OCI-LY7 (cell line): ENCODE results near the gene VAMP1.

ENCODE experiments used
- EZH2phosphoT487 ChIP-seq: fragments of 200-600 bp; sonication (generic); IDR thresholded peaks from 2 replicates; pipeline ENCODE4 v1.6.1; 2018; ENCODE audit warnings: low read depth, borderline replicate concordance, mild to moderate bottlenecking, mixed run types, antibody characterized with exemption, low read length, moderate library complexity, mixed read lengths
- TF ChIP-seq, protein P1 (sequence below): fragments of 200-600 bp; sonication (generic); conservative IDR thresholded peaks from 2 replicates; pipeline ENCODE4 v1.5.1; 2014; ENCODE audit warnings: mild to moderate bottlenecking, antibody characterized with exemption, low read length, moderate library complexity, mixed read lengths

GRCh38 chr12:6440391-6440790 is 30.1 kb downstream of the VAMP1 start:
- TF ChIP-seq, protein P1, sequence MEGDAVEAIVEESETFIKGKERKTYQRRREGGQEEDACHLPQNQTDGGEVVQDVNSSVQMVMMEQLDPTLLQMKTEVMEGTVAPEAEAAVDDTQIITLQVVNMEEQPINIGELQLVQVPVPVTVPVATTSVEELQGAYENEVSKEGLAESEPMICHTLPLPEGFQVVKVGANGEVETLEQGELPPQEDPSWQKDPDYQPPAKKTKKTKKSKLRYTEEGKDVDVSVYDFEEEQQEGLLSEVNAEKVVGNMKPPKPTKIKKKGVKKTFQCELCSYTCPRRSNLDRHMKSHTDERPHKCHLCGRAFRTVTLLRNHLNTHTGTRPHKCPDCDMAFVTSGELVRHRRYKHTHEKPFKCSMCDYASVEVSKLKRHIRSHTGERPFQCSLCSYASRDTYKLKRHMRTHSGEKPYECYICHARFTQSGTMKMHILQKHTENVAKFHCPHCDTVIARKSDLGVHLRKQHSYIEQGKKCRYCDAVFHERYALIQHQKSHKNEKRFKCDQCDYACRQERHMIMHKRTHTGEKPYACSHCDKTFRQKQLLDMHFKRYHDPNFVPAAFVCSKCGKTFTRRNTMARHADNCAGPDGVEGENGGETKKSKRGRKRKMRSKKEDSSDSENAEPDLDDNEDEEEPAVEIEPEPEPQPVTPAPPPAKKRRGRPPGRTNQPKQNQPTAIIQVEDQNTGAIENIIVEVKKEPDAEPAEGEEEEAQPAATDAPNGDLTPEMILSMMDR: no peak
- TF ChIP-seq EZH2phosphoT487: no peak
